ENCODE data around the gene LIMCH1.

The LIMCH1 gene

DNA sequence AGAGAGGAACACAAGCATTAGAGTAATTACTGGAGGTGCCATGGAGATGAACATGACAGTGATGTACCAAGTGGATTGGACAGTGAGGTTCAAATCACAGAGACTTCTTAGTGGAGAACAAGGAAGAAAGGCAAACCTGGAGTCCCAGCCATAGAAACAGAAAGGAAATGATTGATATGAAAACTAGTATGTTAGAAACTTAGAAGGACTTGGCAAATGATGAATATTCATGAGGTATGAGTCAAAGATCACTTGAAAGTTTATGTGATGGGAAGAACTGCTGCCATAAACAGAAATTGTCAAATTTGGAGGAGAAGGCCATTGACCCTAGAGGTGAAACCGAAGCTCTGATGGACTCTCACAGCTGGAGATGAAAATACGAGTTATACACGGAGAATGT, 122.4 kb downstream of the LIMCH1 start:
- ATAC-seq (replicated peaks; ENCODE audit: extremely low read depth, poor library complexity, severe bottlenecking) (no peak), DNase-seq (ENCODE audit: low spot score in 2 of 2) (no peak)
- H3K36me3 Mint-ChIP-seq (ENCODE audit: insufficient read depth) = no peaks in the 10 kb centered on the region
- H3K27me3 Mint-ChIP-seq = peaks cover 10% of the 10 kb centered on the region
- H3K4me1 Mint-ChIP-seq = no peaks in the 10 kb centered on the region
- no peaks in the 10 kb centered on the region for H3K9me3 Mint-ChIP-seq
- H3K4me3 Mint-ChIP-seq = no peak overlapping the region
- no peak overlapping the region for H3K27ac Mint-ChIP-seq (ENCODE audit: low read depth)

DNA sequence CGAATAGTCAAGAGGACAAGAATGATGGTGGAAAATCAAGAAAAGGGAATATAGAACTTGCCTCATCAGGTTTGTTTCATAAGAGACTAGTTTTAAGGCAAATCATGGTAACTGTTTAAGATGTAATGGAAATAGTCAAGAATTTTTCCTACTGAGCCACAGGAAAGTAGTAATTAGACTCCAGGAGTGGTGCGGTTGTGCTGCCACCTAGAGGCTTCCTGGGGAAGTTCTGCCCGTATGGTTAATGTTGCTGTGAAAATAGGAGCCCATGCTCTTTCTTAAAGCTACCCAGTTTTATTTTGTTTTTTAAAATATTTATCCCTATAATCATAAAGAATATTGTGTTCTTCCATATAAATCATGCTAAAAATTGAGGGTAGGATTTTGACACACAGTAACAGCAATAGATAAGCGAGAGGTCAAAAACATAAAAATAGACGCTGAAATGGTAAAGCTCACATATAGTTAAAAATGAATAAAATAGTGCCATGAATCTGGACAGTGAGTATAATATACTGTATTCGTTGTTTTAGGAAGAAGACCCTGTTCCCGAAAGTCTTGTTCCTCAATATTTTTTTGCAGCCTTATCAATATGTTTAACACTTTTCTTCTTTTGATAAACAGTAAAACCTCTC, 123.6 kb downstream of the LIMCH1 start:
- H3K4me1 Mint-ChIP-seq = no peaks in the 10 kb centered on the region
- no peaks in the 10 kb centered on the region for H3K36me3 Mint-ChIP-seq (ENCODE audit: insufficient read depth)
- no peak overlapping the region for H3K4me3 Mint-ChIP-seq
- ATAC-seq (replicated peaks; ENCODE audit: extremely low read depth, poor library complexity, severe bottlenecking) (no peak), DNase-seq (ENCODE audit: low spot score in 2 of 2) (no peak)
- no peak overlapping the region for H3K27ac Mint-ChIP-seq (ENCODE audit: low read depth)
- H3K9me3 Mint-ChIP-seq = no peaks in the 10 kb centered on the region
- peaks cover 19% of the 10 kb centered on the region for H3K27me3 Mint-ChIP-seq

- no peak for ATAC-seq (replicated peaks; ENCODE audit: extremely low read depth, poor library complexity, severe bottlenecking)
- H3K27me3 Mint-ChIP-seq = peaks cover 19% of the 10 kb centered on the region
- H3K36me3 Mint-ChIP-seq (ENCODE audit: insufficient read depth) = no peaks in the 10 kb centered on the region
- no peaks in the 10 kb centered on the region for H3K9me3 Mint-ChIP-seq
- no peak for DNase-seq (ENCODE audit: low spot score in 2 of 2)
- H3K4me3 Mint-ChIP-seq = no peak overlapping the region
- no peak overlapping the region for H3K27ac Mint-ChIP-seq (ENCODE audit: low read depth)
- H3K4me1 Mint-ChIP-seq = no peaks in the 10 kb centered on the region
Measured at GRCh38 chr4:41665636-41666207, 127.8 kb downstream of the LIMCH1 start.

- H3K4me1 Mint-ChIP-seq = no peaks in the 10 kb centered on the region
- H3K4me3 Mint-ChIP-seq = no peak overlapping the region
- DNase-seq (ENCODE audit: low spot score in 2 of 2) (no peak), ATAC-seq (replicated peaks; ENCODE audit: extremely low read depth, poor library complexity, severe bottlenecking) (no peak)
- peaks cover 11% of the 10 kb centered on the region for H3K27me3 Mint-ChIP-seq
- no peaks in the 10 kb centered on the region for H3K36me3 Mint-ChIP-seq (ENCODE audit: insufficient read depth)
- H3K27ac Mint-ChIP-seq (ENCODE audit: low read depth) = no peak overlapping the region
- H3K9me3 Mint-ChIP-seq = no peaks in the 10 kb centered on the region
Measured at GRCh38 chr4:41668024-41668423, 130.1 kb downstream of the LIMCH1 start.

DNA sequence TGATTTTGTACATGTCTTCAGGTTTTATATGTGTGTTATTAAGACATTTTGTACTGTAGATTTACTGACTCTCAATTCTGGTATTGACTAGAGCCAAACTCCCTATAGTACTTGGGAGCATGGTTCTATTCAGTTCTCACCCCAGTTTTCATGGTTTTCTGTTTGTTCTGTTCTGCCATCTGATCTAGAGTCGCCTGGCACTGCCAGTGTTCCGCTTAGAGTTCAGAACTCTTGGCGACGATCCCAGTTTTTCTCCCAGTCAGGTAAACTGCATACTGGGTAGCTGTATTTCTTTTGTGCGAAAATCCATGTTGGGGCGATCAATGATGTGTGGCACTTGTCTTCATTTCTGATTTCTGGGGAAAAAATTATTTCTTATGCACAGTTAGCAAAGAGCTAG, 132.6 kb downstream of the LIMCH1 start:
- DNase-seq (ENCODE audit: low spot score in 2 of 2) = no peak
- H3K27me3 Mint-ChIP-seq = peaks cover 9% of the 10 kb centered on the region
- ATAC-seq (replicated peaks; ENCODE audit: extremely low read depth, poor library complexity, severe bottlenecking) = no peak
- no peak overlapping the region for H3K4me3 Mint-ChIP-seq
- H3K27ac Mint-ChIP-seq (ENCODE audit: low read depth) = no peak overlapping the region
- no peaks in the 10 kb centered on the region for H3K9me3 Mint-ChIP-seq
- no peaks in the 10 kb centered on the region for H3K36me3 Mint-ChIP-seq (ENCODE audit: insufficient read depth)
- no peaks in the 10 kb centered on the region for H3K4me1 Mint-ChIP-seq

- no peak overlapping the region for H3K4me3 Mint-ChIP-seq
- no peak for ATAC-seq (replicated peaks; ENCODE audit: extremely low read depth, poor library complexity, severe bottlenecking)
- H3K27me3 Mint-ChIP-seq = peaks cover 5% of the 10 kb centered on the region
- no peak overlapping the region for H3K27ac Mint-ChIP-seq (ENCODE audit: low read depth)
- H3K36me3 Mint-ChIP-seq (ENCODE audit: insufficient read depth) = no peaks in the 10 kb centered on the region
- no peak for DNase-seq (ENCODE audit: low spot score in 2 of 2)
- H3K4me1 Mint-ChIP-seq = no peaks in the 10 kb centered on the region
- no peaks in the 10 kb centered on the region for H3K9me3 Mint-ChIP-seq
Measured at GRCh38 chr4:41670982-41671381, 133.0 kb downstream of the LIMCH1 start.

DNA sequence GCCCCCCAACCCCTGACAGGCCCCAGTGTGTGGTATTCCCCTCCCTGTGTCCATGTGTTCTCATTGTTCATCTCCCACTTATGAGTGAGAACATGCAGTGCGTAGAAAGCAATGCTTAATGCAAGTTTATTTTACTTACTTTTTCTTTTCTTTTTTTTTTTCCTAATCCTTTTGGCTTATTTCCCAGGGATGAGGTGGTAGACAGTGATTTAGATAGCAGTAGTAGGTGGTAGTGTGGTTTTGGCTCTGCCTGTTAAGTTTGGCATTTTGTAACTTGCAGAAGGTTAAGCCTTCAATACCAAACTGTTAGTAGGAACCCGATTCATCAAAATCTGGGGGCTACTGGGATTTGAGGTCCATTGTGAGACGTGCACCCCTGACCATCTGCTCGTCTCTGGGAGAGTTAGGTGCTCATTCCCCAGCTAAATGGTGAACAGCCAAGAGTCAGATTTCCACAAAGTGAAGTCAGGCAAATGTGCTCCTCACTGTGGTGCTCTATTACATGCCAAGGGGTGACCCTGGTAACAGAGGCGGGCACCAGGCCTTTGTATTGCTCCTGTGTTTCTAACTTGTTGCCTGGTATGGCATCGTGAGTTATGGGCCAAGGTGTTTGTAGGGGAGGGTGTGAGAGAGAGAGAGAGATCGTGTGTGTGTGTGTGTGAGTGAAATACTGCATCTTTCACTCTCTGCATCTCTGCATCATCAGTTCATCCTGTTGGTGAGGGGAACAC, 140.3 kb downstream of the LIMCH1 start:
- Mint-ChIP-seq H3K27me3 (peaks cover 22% of the 10 kb centered on the region), H3K4me3 (no peak overlapping the region), H3K9me3 (no peaks in the 10 kb centered on the region), H3K4me1 (no peaks in the 10 kb centered on the region), H3K27ac (ENCODE audit: low read depth) (no peak overlapping the region), H3K36me3 (ENCODE audit: insufficient read depth) (no peaks in the 10 kb centered on the region)
- no peak for DNase-seq (ENCODE audit: low spot score in 2 of 2)
- ATAC-seq (replicated peaks; ENCODE audit: extremely low read depth, poor library complexity, severe bottlenecking) = no peak

DNA sequence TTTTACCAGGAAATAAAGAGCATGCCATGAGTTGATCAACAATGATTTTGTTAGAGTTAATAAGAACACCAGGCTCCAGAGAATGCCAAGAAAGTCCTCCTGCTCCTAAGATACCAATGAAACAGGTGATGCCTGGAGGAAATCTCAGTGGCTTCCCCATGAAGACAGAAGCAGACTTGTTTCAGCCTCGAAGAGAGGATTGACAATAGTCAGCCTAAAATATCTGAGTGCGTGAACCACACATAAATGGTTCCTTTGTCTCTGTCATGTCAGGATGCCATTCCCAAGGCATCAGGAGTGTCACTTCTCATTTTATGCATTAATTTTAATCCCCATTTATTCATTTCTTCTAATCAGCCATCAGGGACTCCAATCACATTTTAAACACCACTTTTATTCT, 141.0 kb downstream of the LIMCH1 start:
- Mint-ChIP-seq H3K36me3 (ENCODE audit: insufficient read depth) (no peaks in the 10 kb centered on the region), H3K4me1 (no peaks in the 10 kb centered on the region), H3K4me3 (no peak overlapping the region), H3K9me3 (no peaks in the 10 kb centered on the region), H3K27ac (ENCODE audit: low read depth) (no peak overlapping the region), H3K27me3 (peaks cover 22% of the 10 kb centered on the region)
- ATAC-seq (replicated peaks; ENCODE audit: extremely low read depth, poor library complexity, severe bottlenecking) (no peak), DNase-seq (ENCODE audit: low spot score in 2 of 2) (no peak)

DNA sequence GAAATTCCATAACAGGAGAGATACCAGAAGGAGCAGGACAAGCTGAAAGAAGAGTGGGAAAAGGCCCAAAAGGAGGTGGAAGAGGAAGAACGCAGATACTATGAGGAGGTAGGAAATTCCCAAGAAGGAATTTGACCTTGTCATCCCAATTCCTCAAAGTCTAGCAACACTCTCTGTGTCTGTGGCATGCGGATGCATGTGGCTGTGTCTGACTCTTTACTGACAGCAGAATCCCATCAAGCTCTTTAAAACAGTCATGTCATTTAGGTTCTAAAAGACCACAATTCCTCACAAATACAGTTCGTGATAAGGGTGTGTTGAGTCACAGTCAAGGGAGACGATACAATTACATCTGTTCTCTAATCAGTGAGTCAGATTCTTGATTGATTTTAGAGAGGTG, 142.0 kb downstream of the LIMCH1 start:
- Mint-ChIP-seq H3K9me3 (no peaks in the 10 kb centered on the region), H3K36me3 (ENCODE audit: insufficient read depth) (no peaks in the 10 kb centered on the region), H3K27me3 (peaks cover 22% of the 10 kb centered on the region), H3K4me1 (no peaks in the 10 kb centered on the region), H3K4me3 (no peak overlapping the region), H3K27ac (ENCODE audit: low read depth) (no peak overlapping the region)
- ATAC-seq (replicated peaks; ENCODE audit: extremely low read depth, poor library complexity, severe bottlenecking) = no peak
- DNase-seq (ENCODE audit: low spot score in 2 of 2) = no peak

GRCh38 chr4:41681054-41681453, 143.1 kb downstream of the LIMCH1 start:
- H3K36me3 Mint-ChIP-seq (ENCODE audit: insufficient read depth) = no peaks in the 10 kb centered on the region

GRCh38 chr4:41683326-41683725, 145.4 kb downstream of the LIMCH1 start:
- no peak for DNase-seq (ENCODE audit: low spot score in 2 of 2)
- ATAC-seq (replicated peaks; ENCODE audit: extremely low read depth, poor library complexity, severe bottlenecking) = no peak
- Mint-ChIP-seq H3K9me3 (no peaks in the 10 kb centered on the region), H3K27me3 (peaks cover 22% of the 10 kb centered on the region), H3K4me3 (no peak overlapping the region), H3K4me1 (no peaks in the 10 kb centered on the region), H3K36me3 (ENCODE audit: insufficient read depth) (no peaks in the 10 kb centered on the region), H3K27ac (ENCODE audit: low read depth) (no peak overlapping the region)

More at GRCh38 chr4:41681054-41681453, 143.1 kb downstream of the LIMCH1 start:
- ATAC-seq (replicated peaks; ENCODE audit: extremely low read depth, poor library complexity, severe bottlenecking) (no peak), DNase-seq (ENCODE audit: low spot score in 2 of 2) (no peak)
- Mint-ChIP-seq H3K9me3 (no peaks in the 10 kb centered on the region), H3K4me1 (no peaks in the 10 kb centered on the region), H3K27me3 (peaks cover 22% of the 10 kb centered on the region), H3K4me3 (no peak overlapping the region), H3K27ac (ENCODE audit: low read depth) (no peak overlapping the region)

- H3K27me3 Mint-ChIP-seq = no peaks in the 10 kb centered on the region
- no peaks in the 10 kb centered on the region for H3K9me3 Mint-ChIP-seq
- no peaks in the 10 kb centered on the region for H3K36me3 Mint-ChIP-seq (ENCODE audit: insufficient read depth)
- H3K4me1 Mint-ChIP-seq = no peaks in the 10 kb centered on the region
- DNase-seq (ENCODE audit: low spot score in 2 of 2) (no peak), ATAC-seq (replicated peaks; ENCODE audit: extremely low read depth, poor library complexity, severe bottlenecking) (no peak)
- H3K27ac Mint-ChIP-seq (ENCODE audit: low read depth) = no peak overlapping the region
- no peak overlapping the region for H3K4me3 Mint-ChIP-seq
Measured at GRCh38 chr4:41686893-41687292, 148.9 kb downstream of the LIMCH1 start.

GRCh38 chr4:41687971-41688370, 150.0 kb downstream of the LIMCH1 start:
- no peak for ATAC-seq (replicated peaks; ENCODE audit: extremely low read depth, poor library complexity, severe bottlenecking)
- H3K4me3 Mint-ChIP-seq = no peak overlapping the region

More at GRCh38 chr4:41687971-41688370, 150.0 kb downstream of the LIMCH1 start:
- H3K9me3 Mint-ChIP-seq = no peaks in the 10 kb centered on the region
- no peak overlapping the region for H3K27ac Mint-ChIP-seq (ENCODE audit: low read depth)
- no peak for DNase-seq (ENCODE audit: low spot score in 2 of 2)
- peaks cover 3% of the 10 kb centered on the region for H3K4me1 Mint-ChIP-seq
- no peaks in the 10 kb centered on the region for H3K36me3 Mint-ChIP-seq (ENCODE audit: insufficient read depth)
- H3K27me3 Mint-ChIP-seq = no peaks in the 10 kb centered on the region

All from central memory CD8-positive, alpha-beta T cell (primary cell).